Pancreas (tissue), 10 donors: Measurements from ENCODE around the gene GRAMD4. TPM values are rescaled to one million over a fixed set of nuclear protein-coding genes. Genes with fewer than 3 reads are reported as not detected.

Experiments used
- ATAC-seq, 4 donors: fragments of 200-7000 bp; cut with Tn5 transposase; one replicate each; pipeline versions ENCODE4 v1.8.0 to v1.9.1; 2020; ENCODE audit warnings: mild to moderate bottlenecking in 4 of 4, moderate library complexity in 4 of 4
- DNase-seq, 6 donors: peaks; one replicate each; pipeline ENCODE4 v3.0.0-alpha.2; 2020
- FAIRE-seq: peaks from 2 replicates; lab custom pipeline; 2012; peaks lifted over from hg19 to GRCh38; lab: Jason Lieb, UNC
- H3K27ac ChIP-seq, 4 donors: fragments of 200-600 bp; sonication (generic); 1 replicate in 3 of 4; 2 replicates in 1 of 4; pipeline versions ENCODE4 v1.5.0 to v1.8.0; 2020
- H3K27me3 ChIP-seq, 4 donors: fragments of 200-600 bp; one replicate each; pipeline ENCODE4 v1.8.0; 2021
- H3K36me3 ChIP-seq, 3 donors: fragments of 200-600 bp; sonication (generic) in 1 of 3; one replicate each; pipeline versions ENCODE4 v1.5.0 to v1.8.0; 2020 to 2021
- H3K4me1 ChIP-seq, 3 donors: fragments of 200-600 bp; one replicate each; pipeline ENCODE4 v1.8.0; 2021
- H3K4me3 ChIP-seq, 4 donors: fragments of 200-600 bp; sonication (generic) in 2 of 4; one replicate each; pipeline versions ENCODE4 v1.5.0 to v1.8.0; 2020 to 2021
- H3K9me3 ChIP-seq, 4 donors: fragments of 200-600 bp; one replicate each; pipeline ENCODE4 v1.8.0; 2021
- WGBS, 2 donors: extraction: QIAGEN DNeasy Blood & Tissue Kit; methylation state at CpG; one replicate each; pipeline ENCODE4 v1.1.7; 2013; 5-methylcytosine and 5-hydroxymethylcytosine counted together
- intact Hi-C, 3 donors: fragments of 100-400 bp; cut with DNase I; formaldehyde crosslinking; loops; one replicate each; pipeline versions ENCODE4 v1.11.1 to v1.14.2; 2022
- polyA plus RNA-seq, 2 donors: library from polyadenylated mRNA; stranded (reverse); fragments of 200-250 nt; gene quantifications; one replicate each; pipeline ENCODE4 v1.2.3, GENCODE V29; 2013
- total RNA-seq, 6 donors: library from RNA; stranded (reverse); fragmentation: NEBNext Ultra II Directional in 4 of 6; extraction: Animal tissue kit (Norgen Biotek cat#: 25700) in 4 of 6; gene quantifications; one replicate each; pipeline versions ENCODE4 v1.2.1 to v1.2.4, GENCODE V29; 2021 to 2023
- TF ChIP-seq, protein P1 (sequence below), 4 donors: fragments of 200-600 bp; sonication (generic) in 3 of 4; IDR thresholded peaks; one replicate each; pipeline versions ENCODE4 v1.5.0 to v1.8.0; 2021; ENCODE audit warnings: antibody characterized with exemption in 4 of 4
- donor health status: healthy with polysubstance abuse.
- donor health status: DM: no; HTN: no; CAD: no; lungs with moderate emphysema.
- donor health status: DM: no; HTN: no; CAD: no.
- donor health status: control.
- donor health status: control.
- donor health status: Bipolar disorder and iron deficiency.
- donor health status: DM: yes; HTN: yes; CAD: no.
- donor health status: DM: no; HTN: no; CAD: no.
- donor health status: DM: no; HTN: no; CAD: no.
- donor health status: DM: yes; HTN: yes; CAD: no.

Gene GRAMD4
- total and polyA plus RNA-seq, 8 donors: 13.2 to 36.4 (median 21.9) TPM

DNA sequence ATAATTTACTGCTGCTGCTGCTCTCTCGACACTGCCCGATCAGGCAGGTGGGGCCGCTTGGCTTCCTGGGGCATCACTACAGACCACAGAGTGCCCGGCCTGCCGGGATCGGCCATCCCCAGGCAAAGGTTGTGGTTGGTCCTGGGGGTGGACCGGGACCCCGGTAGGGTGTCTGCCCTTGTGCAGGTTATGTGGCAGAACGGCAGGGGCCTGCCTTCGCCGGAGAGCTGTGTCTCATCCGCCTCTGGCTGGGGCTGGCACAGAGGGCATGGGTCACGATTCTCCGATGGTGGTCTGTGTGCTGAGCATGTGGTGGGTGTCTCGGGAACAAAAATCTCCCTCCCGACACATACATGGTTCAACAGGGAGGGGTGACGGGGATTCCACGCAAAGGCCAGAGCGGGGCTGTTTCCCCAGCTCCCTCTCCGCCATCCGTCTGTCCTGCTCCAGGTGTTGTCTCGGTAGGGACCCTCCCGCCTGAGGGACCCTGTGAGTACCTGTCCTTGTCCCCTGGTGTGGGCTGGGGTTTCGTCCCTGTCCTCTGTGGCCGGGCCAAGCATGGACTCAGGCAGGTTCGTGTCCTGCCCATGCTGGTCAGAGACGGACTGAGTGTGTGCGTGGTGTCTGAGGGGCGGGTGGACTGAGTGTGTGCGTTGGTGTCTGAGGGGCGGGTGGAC, 7.8 kb downstream of the GRAMD4 start:
- Histone ChIP-seq H3K9me3 (no peaks in the 10 kb centered on the region), H3K4me1 (no peaks in the 10 kb centered on the region), H3K36me3 (no peaks in the 10 kb centered on the region), H3K4me3 (no peak overlapping the region), H3K27me3 (no peaks in the 10 kb centered on the region), H3K27ac (no peak overlapping the region)
- TF ChIP-seq, protein P1, sequence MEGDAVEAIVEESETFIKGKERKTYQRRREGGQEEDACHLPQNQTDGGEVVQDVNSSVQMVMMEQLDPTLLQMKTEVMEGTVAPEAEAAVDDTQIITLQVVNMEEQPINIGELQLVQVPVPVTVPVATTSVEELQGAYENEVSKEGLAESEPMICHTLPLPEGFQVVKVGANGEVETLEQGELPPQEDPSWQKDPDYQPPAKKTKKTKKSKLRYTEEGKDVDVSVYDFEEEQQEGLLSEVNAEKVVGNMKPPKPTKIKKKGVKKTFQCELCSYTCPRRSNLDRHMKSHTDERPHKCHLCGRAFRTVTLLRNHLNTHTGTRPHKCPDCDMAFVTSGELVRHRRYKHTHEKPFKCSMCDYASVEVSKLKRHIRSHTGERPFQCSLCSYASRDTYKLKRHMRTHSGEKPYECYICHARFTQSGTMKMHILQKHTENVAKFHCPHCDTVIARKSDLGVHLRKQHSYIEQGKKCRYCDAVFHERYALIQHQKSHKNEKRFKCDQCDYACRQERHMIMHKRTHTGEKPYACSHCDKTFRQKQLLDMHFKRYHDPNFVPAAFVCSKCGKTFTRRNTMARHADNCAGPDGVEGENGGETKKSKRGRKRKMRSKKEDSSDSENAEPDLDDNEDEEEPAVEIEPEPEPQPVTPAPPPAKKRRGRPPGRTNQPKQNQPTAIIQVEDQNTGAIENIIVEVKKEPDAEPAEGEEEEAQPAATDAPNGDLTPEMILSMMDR (IDR thresholded peaks at IDR 0.05): no peak
- FAIRE-seq (no peak), ATAC-seq (no peak), DNase-seq (peak in 2 of 6 donors; percentile 50 to 67)
- WGBS, 2 donors: 93 to 94% methylated on average over 31 of the region's 31 CpGs
- intact Hi-C loops: no loop called here

DNA sequence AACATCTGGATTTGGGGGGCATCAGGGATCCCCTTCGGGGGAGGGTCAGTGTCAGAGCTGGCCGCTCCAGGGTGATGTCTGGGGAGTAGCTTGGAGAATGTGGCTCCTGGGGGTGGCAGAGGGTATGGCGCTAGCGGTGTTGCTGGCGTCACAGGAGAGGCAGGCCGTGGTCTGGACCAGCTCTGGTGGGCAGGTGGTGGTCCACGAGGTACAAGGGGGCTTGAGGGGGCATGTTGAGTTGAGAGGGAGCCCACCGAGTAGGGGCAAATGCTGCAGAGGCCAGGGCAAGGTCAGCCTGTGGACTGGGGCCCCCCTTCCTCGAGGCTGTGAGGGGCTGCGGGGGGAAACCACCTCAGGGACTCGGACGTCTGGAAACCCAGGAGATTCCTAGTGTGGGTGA, 8.6 kb downstream of the GRAMD4 start:
- intact Hi-C loops: no loop called here
- FAIRE-seq (no peak), ATAC-seq (no peak), DNase-seq (peak in 1 of 6 donors; percentile 52)
- Histone ChIP-seq H3K4me1 (no peaks in the 10 kb centered on the region), H3K9me3 (no peaks in the 10 kb centered on the region), H3K4me3 (no peak overlapping the region), H3K27me3 (no peaks in the 10 kb centered on the region), H3K27ac (no peak overlapping the region), H3K36me3 (no peaks in the 10 kb centered on the region)
- WGBS, 2 donors: 91 to 97% methylated on average over 12 of the region's 12 CpGs
- TF ChIP-seq, protein P1 (IDR thresholded peaks at IDR 0.05): no peak

DNA sequence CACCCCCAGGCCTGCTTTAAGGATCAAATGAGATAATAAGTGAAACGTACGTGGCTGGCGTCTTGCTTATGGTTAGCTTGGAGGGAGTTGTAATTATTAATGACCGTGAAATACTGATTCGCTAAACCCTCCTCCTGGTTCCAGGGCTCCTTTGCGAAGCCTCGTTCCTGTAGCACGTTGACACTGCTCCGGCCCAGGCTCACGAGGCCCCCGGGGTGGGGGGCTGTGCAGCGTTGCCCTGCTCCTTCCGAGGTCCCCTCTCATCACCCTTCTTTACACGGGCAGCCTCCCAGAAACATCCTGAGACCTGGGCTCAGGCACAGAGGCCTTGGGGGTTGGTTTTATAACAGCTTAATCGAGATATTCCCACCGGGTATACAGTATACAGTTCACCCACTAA, 9.1 kb downstream of the GRAMD4 start:
- Histone ChIP-seq H3K27me3 (no peaks in the 10 kb centered on the region), H3K4me1 (no peaks in the 10 kb centered on the region), H3K9me3 (no peaks in the 10 kb centered on the region), H3K27ac (no peak overlapping the region), H3K4me3 (no peak overlapping the region), H3K36me3 (no peaks in the 10 kb centered on the region)
- intact Hi-C loops: no loop called here
- peak in 1 of 6 donors; percentile 19 for DNase-seq
- no peak for ATAC-seq
- FAIRE-seq: no peak
- 93 to 96% methylated on average over 16 of the region's 16 CpGs for WGBS, 2 donors
- TF ChIP-seq, protein P1 (IDR thresholded peaks at IDR 0.05): no peak

DNA sequence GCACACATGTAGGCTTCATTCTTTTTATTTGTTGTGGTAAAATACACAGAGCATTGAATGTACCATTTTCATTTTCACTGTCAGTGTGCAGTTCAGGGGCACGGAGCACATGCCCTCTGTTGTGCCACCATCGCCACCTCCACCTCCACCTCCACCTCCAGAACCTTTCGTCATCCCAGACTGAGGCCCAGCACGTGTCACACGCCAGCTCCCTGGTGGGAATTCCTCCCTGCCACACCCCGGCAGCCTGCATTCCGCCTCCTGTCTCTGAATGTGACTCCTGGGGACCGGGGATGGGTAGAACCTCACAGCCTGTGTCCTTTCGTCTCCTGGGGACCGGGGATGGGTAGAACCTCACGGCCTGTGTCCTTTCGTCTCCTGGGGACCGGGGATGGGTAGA, 10.9 kb downstream of the GRAMD4 start:
- DNase-seq (peak in 1 of 6 donors; percentile 24), FAIRE-seq (no peak), ATAC-seq (no peak)
- intact Hi-C loops: no loop called here
- no peaks in the 10 kb centered on the region for H3K9me3 ChIP-seq
- no peaks in the 10 kb centered on the region for H3K36me3 ChIP-seq
- TF ChIP-seq, protein P1 (IDR thresholded peaks at IDR 0.05): no peak
- H3K4me1 ChIP-seq: no peaks in the 10 kb centered on the region
- H3K4me3 ChIP-seq: no peak overlapping the region
- WGBS, 2 donors: 83 to 87% methylated on average over 11 to 13 of the region's 13 CpGs
- no peaks in the 10 kb centered on the region for H3K27me3 ChIP-seq
- no peak overlapping the region for H3K27ac ChIP-seq

DNA sequence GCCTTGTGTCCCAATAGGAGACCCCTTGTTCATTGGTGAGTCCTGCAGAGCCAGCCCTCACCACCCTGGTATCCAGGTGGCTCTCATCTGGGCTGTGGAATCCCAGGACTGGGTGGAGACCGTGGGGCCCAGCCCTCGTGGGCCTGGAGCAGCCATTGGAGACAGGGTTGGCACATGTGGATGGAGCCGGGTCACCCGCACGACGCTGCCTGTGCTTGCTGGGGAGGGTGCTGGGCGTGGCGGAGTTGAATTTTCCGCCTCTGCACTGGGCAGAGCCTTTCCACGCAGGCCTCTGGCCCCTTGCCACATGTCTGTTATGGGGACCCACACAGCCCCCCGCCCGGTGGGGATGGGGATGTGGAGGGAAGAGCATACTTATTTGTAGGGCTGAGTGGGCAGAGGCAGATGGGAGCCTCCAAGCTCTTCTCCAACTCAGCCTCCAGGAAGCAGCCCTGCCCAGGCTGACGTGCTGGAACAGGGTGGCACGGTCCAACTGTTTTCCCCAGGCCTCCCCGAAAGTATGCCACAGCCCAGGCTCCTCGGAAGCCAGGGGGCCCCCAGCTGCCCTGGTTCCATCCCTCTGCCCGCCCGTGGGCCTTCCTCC, 12.6 kb downstream of the GRAMD4 start:
- FAIRE-seq: no peak
- no peaks in the 10 kb centered on the region for H3K9me3 ChIP-seq
- H3K27ac ChIP-seq: no peak overlapping the region
- no peak overlapping the region for H3K4me3 ChIP-seq
- intact Hi-C loops: no loop called here
- WGBS, 2 donors: 89 to 90% methylated on average over 18 of the region's 18 CpGs
- TF ChIP-seq, protein P1 (IDR thresholded peaks at IDR 0.05): no peak
- H3K36me3 ChIP-seq: no peaks in the 10 kb centered on the region
- peak in 1 of 6 donors; percentile 75 for DNase-seq
- no peaks in the 10 kb centered on the region for H3K4me1 ChIP-seq
- peak in 1 of 4 donors; percentile 15 for ATAC-seq
- H3K27me3 ChIP-seq: no peaks in the 10 kb centered on the region
